Globus pallidus (tissue), 1 donor: ENCODE measurements around the gene NEO1.

Experiments used
- DNase-seq: peaks from one replicate; pipeline ENCODE4 v3.0.0-alpha.2; 2015; ENCODE audit warnings: low spot score

NEO1 gene

GRCh38 chr15:73354241-73354640 lies 302.0 kb downstream of the NEO1 start:
- no peak for DNase-seq
